AML-193 (cell line): Measurements from ENCODE around the gene CREB5.

Source experiments
- DNase-seq, 2 experiments: peaks; one replicate each; lab custom pipeline; 2025; lab: John Stamatoyannopoulos, UW

CREB5 gene

DNA sequence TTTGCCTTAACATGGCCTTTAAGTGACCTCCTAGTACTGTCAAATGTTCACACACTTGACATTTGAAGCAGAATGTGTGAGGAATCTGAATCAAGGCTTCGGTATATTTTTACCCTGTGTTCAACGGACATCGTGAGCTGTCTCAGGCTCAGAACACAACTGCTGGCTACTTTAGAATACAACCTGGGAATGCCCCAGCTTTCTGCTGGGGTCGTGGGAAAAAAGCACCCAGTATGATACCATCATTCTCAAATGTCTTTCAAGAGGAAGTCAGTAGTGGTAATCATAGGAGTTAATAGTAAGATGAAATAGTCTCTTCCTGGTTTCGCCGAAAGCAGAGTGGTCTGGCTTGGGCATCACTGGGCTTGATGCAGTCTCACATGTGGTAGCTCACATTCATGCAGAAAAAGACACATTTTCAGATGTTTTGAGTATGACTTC, 67.2 kb downstream of the CREB5 start:
- no peak for DNase-seq

- DNase-seq, result no peak
Observed at GRCh38 chr7:28480595-28480994, 68.3 kb downstream of the CREB5 start.

GRCh38 chr7:28481091-28481926, 69.0 kb downstream of the CREB5 start:
- no peak for DNase-seq

DNA sequence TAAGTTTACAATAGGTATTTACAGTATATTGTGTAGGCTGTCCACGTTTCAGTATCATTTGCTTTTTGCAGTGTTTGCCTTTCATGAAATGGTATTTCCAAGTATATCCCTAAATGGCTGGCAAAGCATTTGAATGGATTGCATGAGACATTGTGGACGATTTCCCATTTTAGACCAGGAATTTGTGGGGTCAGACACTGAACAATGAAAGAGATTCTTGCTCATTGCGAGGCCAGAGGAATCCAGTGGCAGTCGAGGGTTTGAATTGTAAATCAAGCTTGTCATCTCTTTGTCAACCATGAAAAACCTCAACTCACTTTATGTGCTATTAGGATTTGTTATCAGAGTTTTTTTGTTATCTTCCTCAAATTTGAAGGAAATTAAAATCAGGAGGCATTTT, 70.8 kb downstream of the CREB5 start:
- no peak for DNase-seq

DNA sequence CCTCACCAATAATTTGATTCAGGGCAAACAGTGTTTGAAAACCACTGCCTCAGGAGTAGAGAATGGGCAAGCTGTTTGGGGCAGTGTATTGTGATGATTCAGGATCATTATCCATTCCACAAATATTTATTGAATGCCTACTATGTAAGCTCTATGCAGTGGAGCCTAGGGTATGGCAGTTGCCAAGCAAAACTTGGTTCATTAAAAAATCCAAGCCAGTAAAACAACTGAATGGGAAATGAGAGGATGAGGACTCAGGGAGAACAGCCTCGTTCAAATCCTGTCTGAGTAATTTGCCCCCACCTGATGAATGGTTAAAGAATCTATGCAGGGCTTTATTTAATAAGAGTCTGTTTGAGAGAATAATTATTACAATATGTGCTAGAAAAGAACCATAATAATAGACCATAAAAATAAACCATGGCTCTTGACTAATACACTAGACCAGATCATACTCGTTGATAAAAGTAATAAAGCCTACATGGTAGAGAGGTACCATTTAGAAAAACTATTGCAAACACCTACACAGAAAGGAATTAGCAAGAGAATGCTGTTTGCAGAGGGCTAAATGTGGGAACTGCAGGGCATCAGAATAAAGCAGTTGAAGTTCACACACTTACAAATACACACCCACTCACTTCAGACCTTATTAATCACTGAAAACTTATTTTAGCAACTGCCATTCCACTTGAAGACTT, 71.7 kb downstream of the CREB5 start:
- DNase-seq, result no peak

GRCh38 chr7:28484606-28484935, 72.3 kb downstream of the CREB5 start:
- DNase-seq, result no peak

DNA sequence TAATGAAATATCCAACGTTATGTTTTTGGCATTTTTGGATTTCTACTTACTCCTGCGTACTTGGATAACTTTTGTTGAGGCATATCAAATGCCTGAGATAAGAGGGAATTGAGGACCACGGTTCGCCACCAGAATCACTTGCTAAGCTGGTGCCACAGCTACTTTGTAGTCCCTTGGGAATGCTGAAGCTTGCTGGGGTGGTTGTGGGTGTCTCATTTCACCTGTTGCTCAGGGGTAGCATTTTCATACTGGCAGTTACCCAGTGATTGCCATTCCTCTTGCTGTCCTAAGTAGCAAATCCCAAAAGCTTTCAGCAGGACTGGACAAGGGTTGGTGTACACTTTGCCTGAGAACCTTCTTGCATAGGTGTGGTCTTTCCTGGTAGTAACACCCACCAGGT, 75.2 kb downstream of the CREB5 start:
- DNase-seq, result no peak

DNA sequence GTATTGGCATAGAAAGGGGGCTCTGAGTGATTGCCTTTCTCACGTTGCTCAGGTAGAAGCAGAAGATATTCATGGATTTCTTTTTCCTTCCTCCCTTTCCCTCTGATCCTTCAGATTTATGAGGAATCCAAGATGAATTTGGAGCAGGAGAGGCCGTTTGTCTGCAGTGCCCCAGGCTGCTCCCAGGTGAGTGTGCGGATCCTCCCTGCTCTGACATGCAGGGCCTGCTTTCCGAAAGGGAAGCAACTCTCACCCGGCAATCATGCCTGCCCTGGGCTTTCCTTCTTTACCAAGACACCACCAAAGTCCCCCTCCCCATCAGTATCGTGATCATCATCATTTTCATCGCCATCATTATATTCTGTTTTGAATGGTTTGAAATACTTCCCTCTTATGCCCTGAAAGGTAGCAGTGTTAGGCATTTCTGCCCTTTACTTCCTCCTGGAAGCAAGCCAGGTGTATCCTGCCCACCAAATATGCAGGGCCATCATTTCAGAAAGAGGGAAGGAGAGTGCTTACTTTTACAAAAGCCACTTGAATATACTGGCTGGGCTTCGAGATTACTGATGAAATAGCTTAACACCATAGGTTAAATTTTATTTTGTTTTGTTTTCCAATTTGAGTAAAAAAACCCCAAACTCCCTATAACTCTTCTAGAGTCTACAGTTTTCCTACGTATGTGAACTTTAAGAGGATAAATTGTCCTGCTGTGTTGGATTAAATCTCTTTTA, 75.9 kb downstream of the CREB5 start:
- no peak for DNase-seq

- DNase-seq, result no peak
Observed at GRCh38 chr7:28490831-28491230, 78.5 kb downstream of the CREB5 start.

GRCh38 chr7:28493477-28493876, 81.2 kb downstream of the CREB5 start:
- DNase-seq, result no peak

DNA sequence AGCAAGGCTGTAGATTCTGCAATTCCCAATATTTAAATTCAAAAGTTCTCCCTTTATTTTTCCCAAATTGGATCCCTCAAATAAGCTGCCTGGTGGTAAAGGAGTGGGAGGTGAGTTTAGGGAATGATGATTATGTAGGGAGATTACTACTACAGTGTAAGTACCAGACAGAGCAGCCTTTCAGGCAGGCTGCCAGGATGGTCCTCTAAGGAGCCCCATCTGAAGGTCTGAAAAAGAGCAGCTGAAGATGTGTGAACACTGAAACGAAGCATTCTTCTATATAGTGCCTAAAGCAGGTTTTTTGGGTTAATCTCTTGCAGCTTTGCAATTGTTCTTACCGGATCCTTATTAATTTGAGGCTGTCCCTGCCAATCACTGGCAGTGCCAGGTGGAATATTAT, 84.7 kb downstream of the CREB5 start:
- DNase-seq, result no peak

GRCh38 chr7:28498636-28499035, 86.3 kb downstream of the CREB5 start:
- no peak for DNase-seq

DNA sequence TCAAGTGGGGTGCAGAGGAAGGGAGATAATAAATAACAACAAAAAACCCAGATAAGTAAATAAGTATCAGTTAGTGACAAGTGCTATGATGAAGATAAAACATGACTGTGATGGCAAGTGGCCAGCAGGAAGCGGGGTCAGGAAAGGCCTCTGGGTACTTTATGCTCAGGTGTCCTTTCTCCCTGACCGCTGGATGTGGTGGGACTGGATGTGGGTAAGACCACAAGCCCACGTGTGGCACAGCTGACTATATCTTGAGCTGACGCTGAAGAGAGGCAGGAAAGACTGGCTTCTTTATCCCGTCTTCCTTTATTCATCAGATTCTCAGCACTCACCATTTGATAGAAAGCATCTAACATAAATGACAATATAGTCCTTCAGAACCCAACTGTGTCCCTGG, 87.8 kb downstream of the CREB5 start:
- no peak for DNase-seq

GRCh38 chr7:28502408-28502807, 90.1 kb downstream of the CREB5 start:
- no peak for DNase-seq

- no peak for DNase-seq
Observed at GRCh38 chr7:28503396-28503795, 91.1 kb downstream of the CREB5 start.

DNA sequence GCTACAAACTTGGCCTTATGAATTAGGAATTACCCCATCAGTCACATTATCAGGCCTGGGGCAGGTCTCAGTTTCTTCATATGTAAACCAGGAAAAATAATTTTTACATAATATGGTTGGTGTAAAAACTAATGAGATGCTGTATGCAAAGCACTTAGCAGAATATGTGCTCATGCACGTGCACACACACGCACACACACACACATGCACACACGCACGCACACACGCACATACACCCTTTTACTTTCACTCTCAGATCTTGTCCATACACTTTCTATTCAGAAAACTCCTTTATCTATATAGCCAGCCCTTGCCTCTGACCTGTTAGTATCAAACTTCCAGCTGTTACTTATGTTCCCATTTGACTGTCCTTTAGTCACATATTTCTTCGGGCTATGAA, 92.7 kb downstream of the CREB5 start:
- DNase-seq, result no peak

DNA sequence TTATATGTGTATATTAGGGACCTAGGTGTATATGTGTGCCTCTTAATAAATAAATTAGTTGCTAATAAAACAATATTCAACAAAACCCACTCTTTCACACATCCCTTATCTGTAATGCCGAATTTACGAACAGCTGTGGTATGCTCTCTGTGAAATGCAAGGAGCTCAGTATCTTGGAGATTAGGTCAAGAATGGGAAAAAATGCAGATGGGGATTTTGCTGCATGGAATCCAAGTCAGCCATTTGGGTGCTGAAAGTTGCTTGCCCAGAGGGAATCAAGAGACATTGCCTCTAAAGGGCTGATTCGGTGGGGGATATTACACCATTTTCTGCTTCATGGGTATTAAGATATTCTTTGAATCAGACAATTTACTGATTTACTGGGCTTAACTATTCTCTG, 93.5 kb downstream of the CREB5 start:
- no peak for DNase-seq

- no peak for DNase-seq
Observed at GRCh38 chr7:28507525-28508282, 95.4 kb downstream of the CREB5 start.

DNA sequence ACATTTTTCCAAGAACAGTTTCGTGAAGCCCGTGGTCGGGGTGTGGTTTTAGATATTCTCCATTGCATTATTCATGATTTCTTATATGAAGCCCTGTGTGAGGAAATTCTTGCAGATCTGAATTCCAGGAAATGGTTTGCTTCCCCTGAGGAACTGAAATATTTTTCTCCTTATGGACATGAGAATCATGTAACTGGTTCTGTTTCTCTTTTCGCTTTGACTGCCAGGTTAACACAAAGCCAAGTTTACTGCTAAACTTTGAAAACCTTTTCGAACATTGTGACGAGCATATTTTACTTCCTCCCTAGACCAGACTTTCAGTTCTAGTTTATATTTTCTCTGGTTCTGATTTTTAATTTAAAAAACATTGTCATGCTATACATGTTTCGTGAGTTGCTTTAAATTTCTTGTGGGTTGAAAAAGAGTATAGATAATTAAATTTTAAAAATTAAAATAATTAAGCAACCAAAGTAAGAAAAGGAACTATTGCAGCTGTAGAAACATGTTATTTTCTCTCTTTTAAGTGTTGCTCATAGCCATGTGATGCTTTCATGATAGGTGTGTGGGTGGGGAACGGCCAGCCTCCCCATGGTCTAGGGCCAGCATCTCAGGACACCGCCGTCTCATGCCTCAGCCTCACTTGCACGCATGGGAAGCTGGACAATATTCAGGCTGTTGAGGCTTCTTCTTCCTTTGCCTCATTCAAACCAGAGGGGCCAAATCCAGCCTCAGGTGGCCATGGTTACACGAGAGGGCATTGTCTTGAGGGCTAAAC, 97.1 kb downstream of the CREB5 start:
- DNase-seq, result no peak

DNA sequence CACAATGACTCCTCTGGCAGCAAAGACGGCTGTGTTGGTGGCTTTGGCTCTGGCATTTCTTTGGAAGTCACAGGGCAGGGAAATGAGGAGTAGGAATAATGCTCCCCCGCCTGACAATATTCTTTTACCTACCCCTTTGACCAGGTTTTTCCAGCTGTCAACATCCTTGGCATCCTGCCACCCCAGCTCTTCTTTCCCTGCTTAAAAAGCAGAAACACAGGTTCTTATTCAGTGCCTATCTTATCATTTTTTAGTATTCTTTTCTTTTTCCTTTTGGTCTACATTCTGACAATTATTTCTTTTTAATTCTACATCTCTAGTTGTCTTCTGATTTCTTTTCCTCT, 97.7 kb downstream of the CREB5 start:
- DNase-seq, result no peak

- DNase-seq, result no peak
Observed at GRCh38 chr7:28512668-28513440, 100.5 kb downstream of the CREB5 start.
